Trophoblast cell (in vitro differentiated cells and primary cell): ENCODE measurements around the gene MSGN1.

Experiments used
- DNase-seq, 2 donors: peaks; one replicate each; pipeline ENCODE4 v3.0.0-alpha.2; 2016
- H2AFZ ChIP-seq: 2 replicates; pipeline ENCODE4 v1.6.1; 2013; ENCODE audit warnings: low read length, moderate library complexity, mild to moderate bottlenecking; ENCODE audit not compliant: insufficient read depth, poor library complexity
- H2AK5ac ChIP-seq: 2 replicates; pipeline ENCODE4 v1.6.1; 2013; ENCODE audit warnings: mild to moderate bottlenecking, low read length
- H2BK120ac ChIP-seq: 2 replicates; pipeline ENCODE4 v1.6.1; 2013; ENCODE audit warnings: low read length, mild to moderate bottlenecking, moderate library complexity; ENCODE audit not compliant: insufficient read depth, poor library complexity
- H2BK12ac ChIP-seq: 2 replicates; pipeline ENCODE4 v1.6.1; 2013; ENCODE audit warnings: mild to moderate bottlenecking, low read length, moderate library complexity
- H2BK5ac ChIP-seq: 2 replicates; pipeline ENCODE4 v1.6.1; 2013; ENCODE audit warnings: low read length, low read depth, moderate library complexity, mild to moderate bottlenecking; ENCODE audit not compliant: poor library complexity
- H3K14ac ChIP-seq: 2 replicates; pipeline ENCODE4 v1.6.1; 2013; ENCODE audit warnings: mild to moderate bottlenecking, low read length
- H3K18ac ChIP-seq: 2 replicates; pipeline ENCODE4 v1.6.1; 2013; ENCODE audit warnings: mild to moderate bottlenecking, low read length
- H3K23ac ChIP-seq: 2 replicates; pipeline ENCODE4 v1.6.1; 2013; ENCODE audit warnings: low read length
- H3K27ac ChIP-seq: 2 replicates; pipeline ENCODE4 v1.5.1; 2013; ENCODE audit warnings: low read depth, mild to moderate bottlenecking, inconsistent platforms, low read length, moderate library complexity
- H3K27me3 ChIP-seq: 2 replicates; pipeline ENCODE4 v1.6.1; 2013; ENCODE audit warnings: inconsistent platforms, mild to moderate bottlenecking, low read length, moderate library complexity; ENCODE audit not compliant: insufficient read depth
- H3K36me3 ChIP-seq, 2 experiments: 1 replicate in 1 of 2; 2 replicates in 1 of 2; pipeline ENCODE4 v1.6.1; 2013; ENCODE audit warnings: low read length in 2 of 2, mild to moderate bottlenecking in 2 of 2, moderate library complexity in 1 of 2; ENCODE audit not compliant: insufficient read depth in 2 of 2, control insufficient read depth in 1 of 2
- H3K4ac ChIP-seq: 2 replicates; pipeline ENCODE4 v1.6.1; 2013; ENCODE audit warnings: low read depth, mild to moderate bottlenecking, low read length, moderate library complexity
- H3K4me1 ChIP-seq, 2 experiments: 1 replicate in 1 of 2; 2 replicates in 1 of 2; pipeline ENCODE4 v1.6.1; 2013; ENCODE audit warnings: low read length in 2 of 2, mild to moderate bottlenecking in 2 of 2, moderate library complexity in 1 of 2; ENCODE audit not compliant: insufficient read depth in 2 of 2, control insufficient read depth in 1 of 2
- H3K4me2 ChIP-seq: 2 replicates; pipeline ENCODE4 v1.6.1; 2013; ENCODE audit warnings: inconsistent platforms, mild to moderate bottlenecking, low read length, moderate library complexity
- H3K4me3 ChIP-seq: 2 replicates; pipeline ENCODE4 v1.5.1; 2013; ENCODE audit warnings: mild to moderate bottlenecking, low read depth, low read length, inconsistent platforms
- H3K79me1 ChIP-seq: one replicate; pipeline ENCODE4 v1.6.1; 2013; ENCODE audit warnings: low read length
- H3K79me2 ChIP-seq: 2 replicates; pipeline ENCODE4 v1.6.1; 2013; ENCODE audit warnings: low read length, mild to moderate bottlenecking; ENCODE audit not compliant: control insufficient read depth, insufficient read depth, poor library complexity
- H3K9ac ChIP-seq: 2 replicates; pipeline ENCODE4 v1.6.1; 2013; ENCODE audit warnings: mild to moderate bottlenecking, low read length
- H3K9me3 ChIP-seq: 2 replicates; pipeline ENCODE4 v1.6.1; 2013; ENCODE audit warnings: low read depth, mild to moderate bottlenecking, control low read depth, inconsistent platforms, low read length; ENCODE audit not compliant: insufficient read depth
- H4K12ac ChIP-seq: 2 replicates; pipeline ENCODE4 v1.6.1; 2013; ENCODE audit warnings: low read depth, mild to moderate bottlenecking, low read length, moderate library complexity
- H4K8ac ChIP-seq: 2 replicates; pipeline ENCODE4 v1.6.1; 2013; ENCODE audit warnings: low read depth, mild to moderate bottlenecking, low read length, moderate library complexity
- H4K91ac ChIP-seq: one replicate; pipeline ENCODE4 v1.6.1; 2013; ENCODE audit warnings: low read depth, mild to moderate bottlenecking, low read length, moderate library complexity
- WGBS: extraction: QIAGEN DNeasy Blood & Tissue Kit; methylation state at CpG from one replicate; pipeline ENCODE4 v1.1.7; 2013; ENCODE audit warnings: missing lambda C conversion rate; ENCODE audit not compliant: insufficient read length, insufficient coverage; ENCODE audit errors: extremely low coverage; 5-methylcytosine and 5-hydroxymethylcytosine counted together

Gene MSGN1

GRCh38 chr2:17793296-17793695 lies 23.0 kb upstream of the MSGN1 start:
- Histone ChIP-seq H3K4me1 (no peaks in the 10 kb centered on the region), H3K4ac (no peak overlapping the region), H3K36me3 (no peaks in the 10 kb centered on the region), H2AK5ac (no peak overlapping the region), H2BK12ac (no peak overlapping the region), H3K9ac (no peak overlapping the region), H3K18ac (no peak overlapping the region), H4K91ac (no peak overlapping the region), H4K8ac (no peak overlapping the region), H3K23ac (no peak overlapping the region), H3K4me3 (no peak overlapping the region), H3K14ac (no peak overlapping the region), H3K27ac (no peak overlapping the region), H3K27me3 (no peaks in the 10 kb centered on the region), H4K12ac (no peak overlapping the region), H2BK5ac (no peak overlapping the region), H3K4me2 (no peak overlapping the region), H3K79me1 (no peaks in the 10 kb centered on the region), H3K9me3 (no peaks in the 10 kb centered on the region), H2BK120ac (no peak overlapping the region), H3K79me2 (no peaks in the 10 kb centered on the region), H2AFZ (no peak overlapping the region)
- no CpG with 5 or more reads among the region's 4 CpGs for WGBS
- DNase-seq = no peak

GRCh38 chr2:17793803-17794354 lies 22.4 kb upstream of the MSGN1 start:
- no peak overlapping the region for H3K4me3 ChIP-seq
- WGBS = no CpG with 5 or more reads among the region's 6 CpGs

GRCh38 chr2:17795309-17795708 lies 21.0 kb upstream of the MSGN1 start:
- WGBS = no CpG with 5 or more reads among the region's 5 CpGs

More at GRCh38 chr2:17793803-17794354, 22.4 kb upstream of the MSGN1 start:
- no peak overlapping the region for H3K14ac ChIP-seq
- H3K9ac ChIP-seq = no peak overlapping the region
- no peak overlapping the region for H3K4ac ChIP-seq
- H2AFZ ChIP-seq = no peak overlapping the region
- no peaks in the 10 kb centered on the region for H3K36me3 ChIP-seq
- H3K9me3 ChIP-seq = no peaks in the 10 kb centered on the region
- H3K23ac ChIP-seq = no peak overlapping the region
- no peaks in the 10 kb centered on the region for H3K79me2 ChIP-seq
- H2BK5ac ChIP-seq = no peak overlapping the region
- H3K18ac ChIP-seq = no peak overlapping the region
- H2BK120ac ChIP-seq = no peak overlapping the region
- H3K27me3 ChIP-seq = no peaks in the 10 kb centered on the region
- no peak overlapping the region for H3K27ac ChIP-seq
- H3K4me1 ChIP-seq = no peaks in the 10 kb centered on the region
- H4K91ac ChIP-seq = no peak overlapping the region
- no peak for DNase-seq
- no peak overlapping the region for H3K4me2 ChIP-seq
- H2BK12ac ChIP-seq = no peak overlapping the region
- H2AK5ac ChIP-seq = no peak overlapping the region
- no peaks in the 10 kb centered on the region for H3K79me1 ChIP-seq
- H4K12ac ChIP-seq = no peak overlapping the region
- H4K8ac ChIP-seq = no peak overlapping the region

GRCh38 chr2:17798338-17798737 lies 17.9 kb upstream of the MSGN1 start:
- Histone ChIP-seq H2BK120ac (no peak overlapping the region), H2BK5ac (no peak overlapping the region), H3K4me2 (no peak overlapping the region), H2BK12ac (no peak overlapping the region), H3K79me1 (no peaks in the 10 kb centered on the region), H3K23ac (no peak overlapping the region), H3K4me1 (no peaks in the 10 kb centered on the region), H3K9ac (no peak overlapping the region), H3K18ac (no peak overlapping the region), H3K36me3 (no peaks in the 10 kb centered on the region), H4K8ac (no peak overlapping the region), H4K91ac (no peak overlapping the region), H3K4me3 (no peak overlapping the region), H3K79me2 (no peaks in the 10 kb centered on the region), H3K27me3 (no peaks in the 10 kb centered on the region), H3K14ac (no peak overlapping the region), H3K27ac (no peak overlapping the region), H3K9me3 (no peaks in the 10 kb centered on the region), H2AK5ac (no peak overlapping the region), H2AFZ (no peak overlapping the region), H4K12ac (no peak overlapping the region), H3K4ac (no peak overlapping the region)
- no CpG with 5 or more reads among the region's 4 CpGs for WGBS
- DNase-seq = no peak

More at GRCh38 chr2:17795309-17795708, 21.0 kb upstream of the MSGN1 start:
- H3K4me3 ChIP-seq = no peak overlapping the region
- no peak overlapping the region for H2BK12ac ChIP-seq
- no peaks in the 10 kb centered on the region for H3K79me1 ChIP-seq
- H3K23ac ChIP-seq = no peak overlapping the region
- no peak overlapping the region for H4K8ac ChIP-seq
- H2BK5ac ChIP-seq = no peak overlapping the region
- no peak overlapping the region for H4K12ac ChIP-seq
- DNase-seq = no peak
- H3K14ac ChIP-seq = no peak overlapping the region
- H3K18ac ChIP-seq = no peak overlapping the region
- no peak overlapping the region for H3K9ac ChIP-seq
- H3K27me3 ChIP-seq = no peaks in the 10 kb centered on the region
- no peaks in the 10 kb centered on the region for H3K79me2 ChIP-seq
- H3K4me2 ChIP-seq = no peak overlapping the region
- no peak overlapping the region for H4K91ac ChIP-seq
- no peaks in the 10 kb centered on the region for H3K9me3 ChIP-seq
- H2AK5ac ChIP-seq = no peak overlapping the region
- no peak overlapping the region for H2AFZ ChIP-seq
- H3K36me3 ChIP-seq = no peaks in the 10 kb centered on the region
- H3K27ac ChIP-seq = no peak overlapping the region
- H3K4ac ChIP-seq = no peak overlapping the region
- no peaks in the 10 kb centered on the region for H3K4me1 ChIP-seq
- H2BK120ac ChIP-seq = no peak overlapping the region
